HG03520 (cell line): ENCODE measurements around the gene TMEM174.
"Not testable (repeated sequence)": the region's sequence is repeated elsewhere in the genome, so short reads cannot be mapped to it uniquely, and the experiment has no call there.

Source experiments
- ATAC-seq: cut with Tn5 transposase; IDR thresholded peaks from one replicate; pipeline ENCODE4 v1.9.1; 2021; ENCODE audit warnings: mild to moderate bottlenecking, moderate library complexity; ENCODE audit not compliant: unreplicated experiment

The TMEM174 gene

GRCh38 chr5:73188764-73189531, 16.0 kb downstream of the TMEM174 start:
- no peak for ATAC-seq

- no peak for ATAC-seq
These were observed 16.9 kb downstream of the TMEM174 start for GRCh38 chr5:73189871-73190376.

GRCh38 chr5:73192370-73192769, 19.4 kb downstream of the TMEM174 start:
- ATAC-seq: no peak

- ATAC-seq: no peak
These were observed 20.6 kb downstream of the TMEM174 start for GRCh38 chr5:73193592-73193991.

- ATAC-seq: no peak
These were observed 23.2 kb downstream of the TMEM174 start for GRCh38 chr5:73196201-73196600.

GRCh38 chr5:73197637-73198257, 24.8 kb downstream of the TMEM174 start:
- no peak for ATAC-seq

GRCh38 chr5:73198833-73199592, 26.0 kb downstream of the TMEM174 start:
- no peak for ATAC-seq

GRCh38 chr5:73199671-73200070, 26.7 kb downstream of the TMEM174 start:
- no peak for ATAC-seq

GRCh38 chr5:73201547-73202513, 28.8 kb downstream of the TMEM174 start:
- no peak for ATAC-seq

- no peak for ATAC-seq
These were observed 31.3 kb downstream of the TMEM174 start for GRCh38 chr5:73204332-73204731.

GRCh38 chr5:73204733-73205132, 31.7 kb downstream of the TMEM174 start:
- no peak for ATAC-seq

- ATAC-seq: no peak
These were observed 32.3 kb downstream of the TMEM174 start for GRCh38 chr5:73205305-73205704.

- ATAC-seq: not testable (repeated sequence)
These were observed 34.2 kb downstream of the TMEM174 start for GRCh38 chr5:73207239-73207638.

GRCh38 chr5:73209075-73209474, 36.1 kb downstream of the TMEM174 start:
- ATAC-seq: not testable (repeated sequence)

- ATAC-seq: not testable (repeated sequence)
These were observed 39.7 kb downstream of the TMEM174 start for GRCh38 chr5:73212693-73213092.

- no peak for ATAC-seq
These were observed 40.6 kb downstream of the TMEM174 start for GRCh38 chr5:73213566-73213998.

- ATAC-seq: no peak
These were observed 41.3 kb downstream of the TMEM174 start for GRCh38 chr5:73214306-73214705.

GRCh38 chr5:73214996-73215395, 42.0 kb downstream of the TMEM174 start:
- no peak for ATAC-seq

GRCh38 chr5:73215531-73215890, 42.5 kb downstream of the TMEM174 start:
- no peak for ATAC-seq

GRCh38 chr5:73215891-73216610, 43.1 kb downstream of the TMEM174 start:
- peak; percentile 89 for ATAC-seq
